GM23248 (cell line): ENCODE data around the gene SIRT1.

Source experiments
- EZH2 ChIP-seq: fragments of 200-600 bp; sonication (generic); IDR thresholded peaks from 2 replicates; pipeline ENCODE4 v1.6.1; 2018; ENCODE audit warnings: antibody characterized with exemption, mild to moderate bottlenecking; ENCODE audit not compliant: insufficient read depth, poor library complexity, severe bottlenecking
- EZH2phosphoT487 ChIP-seq: fragments of 200-600 bp; sonication (generic); IDR thresholded peaks from 2 replicates; pipeline ENCODE4 v1.6.1; 2018; ENCODE audit warnings: antibody characterized with exemption, moderate library complexity, mild to moderate bottlenecking, low read depth; ENCODE audit not compliant: insufficient read depth

DNA sequence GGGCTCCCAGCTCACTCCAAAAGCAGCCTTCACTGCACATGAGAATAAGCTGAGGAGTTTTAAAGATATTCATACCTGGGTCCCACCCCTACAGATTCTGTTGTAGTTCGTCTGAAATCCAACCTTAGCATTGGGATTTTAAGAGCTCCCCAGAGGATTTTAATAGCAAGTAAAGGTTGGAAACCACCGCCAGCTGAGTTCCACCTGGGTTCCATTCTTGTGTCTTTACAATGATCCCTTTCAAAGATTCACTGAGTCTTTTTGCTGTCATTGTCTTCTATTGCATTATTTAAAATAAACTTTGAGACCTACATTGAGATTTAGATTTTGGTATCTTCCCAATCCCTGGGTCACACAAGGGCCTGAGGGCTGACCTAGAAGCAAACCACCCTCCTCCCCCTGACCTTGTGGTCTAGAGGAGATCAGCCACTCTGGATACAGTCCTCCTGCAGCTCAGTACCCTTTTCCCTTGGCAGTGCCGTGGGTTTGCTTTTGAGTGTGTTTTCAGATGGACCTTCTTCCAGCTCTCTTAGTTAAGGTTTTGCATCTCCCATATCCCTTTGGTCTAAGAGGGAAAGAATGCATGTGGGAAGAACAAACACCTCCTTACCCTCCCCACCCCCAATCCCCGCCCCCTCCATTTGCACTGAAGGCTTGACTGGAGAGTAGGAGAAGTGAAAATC is 22.6 kb upstream of the SIRT1 start:
- TF ChIP-seq EZH2 (no peak), EZH2phosphoT487 (no peak)
